Body of pancreas (tissue), 4 donors: Measurements from ENCODE around the gene DLEC1. TPM values are rescaled to one million over a fixed set of nuclear protein-coding genes. Genes with fewer than 3 reads are reported as not detected.

ENCODE experiments used
- ATAC-seq: fragments of 150-250 bp; one replicate; pipeline ENCODE4 v1.9.1; 2016
- DNase-seq, 4 donors: peaks; one replicate each; pipeline ENCODE4 v3.0.0-alpha.2; 2019
- H3K27ac ChIP-seq, 4 donors: fragments of 200-600 bp; sonication (generic); 1 replicate in 3 of 4; 2 replicates in 1 of 4; pipeline versions ENCODE4 v1.5.1 to v1.6.1; 2016 to 2019; ENCODE audit warnings: mild to moderate bottlenecking in 1 of 4, mixed read lengths in 1 of 4, moderate library complexity in 1 of 4
- H3K27me3 ChIP-seq, 2 donors: fragments of 200-600 bp; sonication (generic); one replicate each; pipeline ENCODE4 v1.6.0; 2016; ENCODE audit warnings: mild to moderate bottlenecking in 1 of 2
- H3K36me3 ChIP-seq, 2 donors: fragments of 200-600 bp; sonication (generic); replicated peaks in 1 of 2; 2 replicates each; pipeline ENCODE4 v1.5.1; 2016; ENCODE audit warnings: low read depth in 2 of 2; ENCODE audit not compliant: insufficient read depth in 1 of 2
- H3K4me1 ChIP-seq: fragments of 200-600 bp; sonication (generic); one replicate; pipeline ENCODE4 v1.6.0; 2016
- H3K4me3 ChIP-seq, 2 donors: fragments of 200-600 bp; sonication (generic); 1 replicate in 1 of 2; 2 replicates in 1 of 2; pipeline ENCODE4 v1.5.1; 2016 to 2019
- H3K9me3 ChIP-seq, 3 donors: fragments of 200-600 bp; sonication (generic); 1 replicate in 2 of 3; 2 replicates in 1 of 3; pipeline ENCODE4 v1.5.1; 2016
- CTCF ChIP-seq, 7 experiments: fragments of 450-650 bp in 4 of 7; fragments of 200-600 bp in 3 of 7; sonication (generic) in 3 of 7; IDR thresholded peaks; one replicate each; pipeline ENCODE4 v1.5.1; 2016 to 2019; ENCODE audit warnings: antibody characterized with exemption in 7 of 7
- POLR2A ChIP-seq, 3 donors: fragments of 450-650 bp; IDR thresholded peaks; one replicate each; pipeline ENCODE4 v1.6.1; 2016; ENCODE audit warnings: antibody characterized with exemption in 3 of 3, mild to moderate bottlenecking in 2 of 3
- WGBS, 2 donors: methylation state at CpG; one replicate each; pipeline ENCODE4 v1.1.5; 2017; 5-methylcytosine and 5-hydroxymethylcytosine counted together
- intact Hi-C: fragments of 100-400 bp; cut with DNase I; formaldehyde crosslinking; loops from one replicate; pipeline ENCODE4 v1.15.1; 2023
- total RNA-seq, 2 donors: library from RNA; depleted of rRNA; stranded (reverse); fragments of >200 nt; gene quantifications; one replicate each; pipeline ENCODE4 v1.1.0, GENCODE V29; 2016

The DLEC1 gene
- total RNA-seq, 2 donors from 2014 or later = 0.78 to 1.3 TPM

GRCh38 chr3:38115645-38116427 is 76.8 kb downstream of the DLEC1 start:
- TF ChIP-seq CTCF (IDR thresholded peaks at IDR 0.05) (no peak), POLR2A (IDR thresholded peaks at IDR 0.05) (no peak)
- intact Hi-C loops = no loop called here
- no peak overlapping the region for H3K27ac ChIP-seq
- DNase-seq (peak in 2 of 4 donors; percentile 2 to 7), ATAC-seq (no peak)
- H3K4me1 ChIP-seq = no peaks in the 10 kb centered on the region
- no peaks in the 10 kb centered on the region for H3K9me3 ChIP-seq
- 51% methylated on average over 9 of the region's 9 CpGs for WGBS, 2 donors
- no peak overlapping the region for H3K4me3 ChIP-seq
- no peaks in the 10 kb centered on the region for H3K36me3 ChIP-seq
- no peaks in the 10 kb centered on the region for H3K27me3 ChIP-seq

DNA sequence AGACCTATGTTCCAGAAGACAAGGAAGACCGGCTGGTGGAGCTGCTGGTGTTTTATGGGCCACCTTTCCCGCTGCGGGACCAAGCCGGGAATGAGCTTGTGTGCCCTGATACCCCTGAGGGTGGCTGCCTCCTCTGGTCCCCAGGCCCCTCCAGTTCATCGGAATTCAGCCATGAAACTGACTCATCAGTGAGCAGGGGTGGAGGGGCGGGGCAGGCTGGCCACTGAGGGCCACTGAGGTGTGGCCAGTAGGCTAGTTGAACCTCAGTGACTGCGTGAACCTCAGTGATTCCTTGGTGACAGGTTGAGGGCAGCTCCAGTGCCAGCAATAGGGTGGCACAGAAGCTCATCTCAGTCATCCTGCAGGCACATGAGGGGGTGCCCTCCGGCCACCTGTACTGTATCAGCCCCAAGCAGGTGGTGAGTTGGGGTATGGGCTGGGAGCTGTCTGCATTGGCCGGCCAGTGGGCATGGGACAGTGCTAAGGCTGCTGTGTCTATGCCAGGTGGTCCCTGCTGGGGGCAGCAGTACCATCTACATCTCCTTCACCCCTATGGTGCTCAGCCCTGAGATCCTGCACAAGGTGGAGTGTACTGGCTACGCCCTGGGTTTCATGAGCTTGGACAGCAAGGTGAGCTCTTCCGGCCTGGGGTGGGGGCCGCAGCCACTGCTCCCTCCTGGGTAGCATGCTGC is 77.6 kb downstream of the DLEC1 start:
- WGBS, 2 donors = 78 to 83% methylated on average over 1 to 12 of the region's 12 CpGs
- Histone ChIP-seq H3K4me1 (no peaks in the 10 kb centered on the region), H3K27ac (no peak overlapping the region), H3K36me3 (peaks cover 0 to under 1% of the 10 kb centered on the region in 2 donors), H3K4me3 (no peak overlapping the region), H3K27me3 (no peaks in the 10 kb centered on the region), H3K9me3 (no peaks in the 10 kb centered on the region)
- intact Hi-C loops = no loop called here
- DNase-seq (peak in 3 of 4 donors; percentile 5 to 14 (median 12)), ATAC-seq (no peak)
- no peak for TF ChIP-seq CTCF (IDR thresholded peaks at IDR 0.05)
- no peak for TF ChIP-seq POLR2A (IDR thresholded peaks at IDR 0.05)

DNA sequence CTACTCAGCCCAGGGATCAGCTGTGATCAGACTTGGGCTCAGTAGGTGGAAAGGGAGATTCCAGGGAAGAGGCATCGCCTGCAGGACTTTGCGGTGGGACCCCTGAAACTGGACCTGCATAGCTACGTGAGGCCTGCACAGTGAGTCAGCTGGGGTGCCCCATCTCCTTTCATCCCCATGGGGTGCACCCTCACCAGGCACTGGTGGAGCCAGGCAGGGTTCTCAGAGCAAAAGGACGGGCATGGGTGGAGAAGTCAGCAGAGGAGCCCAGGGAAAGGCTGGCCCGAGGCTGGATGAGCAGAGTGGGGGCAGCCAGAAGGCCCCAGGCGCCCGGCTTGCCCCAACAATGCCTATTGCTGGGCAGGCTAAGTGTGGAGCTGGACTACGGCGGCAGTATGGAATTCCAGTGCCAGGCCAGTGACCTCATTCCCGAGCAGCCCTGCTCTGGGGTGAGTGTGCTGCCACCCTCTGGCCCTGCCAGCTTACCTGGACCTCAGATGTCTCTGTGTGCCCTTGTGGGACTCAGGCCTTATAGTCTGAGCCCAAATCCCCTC is 78.2 kb downstream of the DLEC1 start:
- H3K9me3 ChIP-seq = no peaks in the 10 kb centered on the region
- WGBS, 2 donors = 52 to 58% methylated on average over 8 to 10 of the region's 10 CpGs
- H3K36me3 ChIP-seq = peaks cover 5 to 7% of the 10 kb centered on the region in 2 donors
- TF ChIP-seq POLR2A (IDR thresholded peaks at IDR 0.05) = no peak
- TF ChIP-seq CTCF (IDR thresholded peaks at IDR 0.05) = peak in 2 of 7 experiments; percentile 53 to 54
- intact Hi-C loops = no loop called here
- no peaks in the 10 kb centered on the region for H3K27me3 ChIP-seq
- peak; percentile 83 for ATAC-seq
- DNase-seq = peak; percentile 58 to 77 (median 68)
- H3K27ac ChIP-seq = peak overlapping the region in 1 of 4 donors; percentile 52
- no peak overlapping the region for H3K4me3 ChIP-seq
- no peaks in the 10 kb centered on the region for H3K4me1 ChIP-seq

- DNase-seq = peak; percentile 65 to 77 (median 72)
- intact Hi-C loops = no loop called here
- H3K9me3 ChIP-seq = no peaks in the 10 kb centered on the region
- H3K27me3 ChIP-seq = no peaks in the 10 kb centered on the region
- H3K4me1 ChIP-seq = no peaks in the 10 kb centered on the region
- 48 to 68% methylated on average over 3 to 11 of the region's 11 CpGs for WGBS, 2 donors
- no peak overlapping the region for H3K4me3 ChIP-seq
- peak; percentile 77 for ATAC-seq
- TF ChIP-seq CTCF (IDR thresholded peaks at IDR 0.05) (peak; percentile 31 to 87 (median 70)), POLR2A (IDR thresholded peaks at IDR 0.05) (no peak)
- peaks cover 9 to 10% of the 10 kb centered on the region in 2 donors for H3K36me3 ChIP-seq
- peak overlapping the region in 1 of 4 donors; percentile 52 for H3K27ac ChIP-seq
Observed at GRCh38 chr3:38117748-38118420, 78.9 kb downstream of the DLEC1 start.
